Upper lobe of right lung (tissue), 1 donor: ENCODE results near the gene SLC39A7. TPM values are rescaled to one million over a fixed set of nuclear protein-coding genes. Genes with fewer than 3 reads are reported as not detected.

Source experiments
- ATAC-seq: fragments of 200-7000 bp; cut with Tn5 transposase; one replicate; pipeline ENCODE4 v1.9.1; 2020; ENCODE audit warnings: mild to moderate bottlenecking, moderate library complexity
- DNase-seq: peaks from one replicate; pipeline ENCODE4 v3.0.0-alpha.2; 2020
- H3K27ac ChIP-seq: fragments of 200-600 bp; one replicate; pipeline ENCODE4 v1.8.0; 2022
- H3K27me3 ChIP-seq: fragments of 200-600 bp; one replicate; pipeline ENCODE4 v1.8.0; 2022; ENCODE audit warnings: mild to moderate bottlenecking
- H3K36me3 ChIP-seq: fragments of 200-600 bp; one replicate; pipeline ENCODE4 v1.8.0; 2022
- H3K4me1 ChIP-seq: fragments of 200-600 bp; one replicate; pipeline ENCODE4 v1.8.0; 2022
- H3K4me3 ChIP-seq: fragments of 200-600 bp; one replicate; pipeline ENCODE4 v1.8.0; 2022; ENCODE audit warnings: mild to moderate bottlenecking
- H3K9me3 ChIP-seq: fragments of 200-600 bp; one replicate; pipeline ENCODE4 v1.8.0; 2022
- CTCF ChIP-seq: fragments of 200-600 bp; IDR thresholded peaks from one replicate; pipeline ENCODE4 v1.8.0; 2022; ENCODE audit warnings: antibody characterized with exemption
- intact Hi-C: fragments of 100-400 bp; cut with DNase I; formaldehyde crosslinking; loops from one replicate; pipeline ENCODE4 v1.11.0; 2022
- total RNA-seq: library from RNA; stranded (reverse); fragmentation: NEBNext Ultra II Directional; extraction: Animal tissue kit (Norgen Biotek cat#: 25700); gene quantifications from one replicate; pipeline ENCODE4 v1.2.1, GENCODE V29; 2021
- donor health status: DM: no; HTN: yes; CAD: no; lungs with severe emphysema.

SLC39A7 gene
- total RNA-seq, 1 donor from 2014 or later: 89.1 TPM

GRCh38 chr6:33185190-33185589 lies 15.5 kb upstream of the SLC39A7 start:
- no peak for TF ChIP-seq CTCF
- no peaks in the 10 kb centered on the region for H3K9me3 ChIP-seq
- H3K4me1 ChIP-seq: no peaks in the 10 kb centered on the region
- DNase-seq (no peak), ATAC-seq (no peak)
- intact Hi-C loops: no loop called here
- no peak overlapping the region for H3K27ac ChIP-seq
- no peak overlapping the region for H3K4me3 ChIP-seq
- H3K36me3 ChIP-seq: no peaks in the 10 kb centered on the region
- H3K27me3 ChIP-seq: no peaks in the 10 kb centered on the region

- DNase-seq: no peak
- TF ChIP-seq CTCF: no peak
- no peaks in the 10 kb centered on the region for H3K4me1 ChIP-seq
- intact Hi-C loops: no loop called here
- no peak overlapping the region for H3K4me3 ChIP-seq
- no peak overlapping the region for H3K27ac ChIP-seq
- no peak for ATAC-seq
- H3K9me3 ChIP-seq: no peaks in the 10 kb centered on the region
- no peaks in the 10 kb centered on the region for H3K36me3 ChIP-seq
- peaks cover 3% of the 10 kb centered on the region for H3K27me3 ChIP-seq
Measured at GRCh38 chr6:33185654-33186187, 14.9 kb upstream of the SLC39A7 start.

- Histone ChIP-seq H3K9me3 (no peaks in the 10 kb centered on the region), H3K4me1 (peaks cover 10% of the 10 kb centered on the region), H3K4me3 (no peak overlapping the region), H3K36me3 (no peaks in the 10 kb centered on the region), H3K27ac (no peak overlapping the region), H3K27me3 (peaks cover 19% of the 10 kb centered on the region)
- no peak for TF ChIP-seq CTCF
- ATAC-seq (no peak), DNase-seq (no peak)
- intact Hi-C loops: no loop called here
Measured at GRCh38 chr6:33187809-33188208, 12.9 kb upstream of the SLC39A7 start.

GRCh38 chr6:33189164-33189563 lies 11.5 kb upstream of the SLC39A7 start:
- peaks cover 12% of the 10 kb centered on the region for H3K4me1 ChIP-seq
- H3K36me3 ChIP-seq: peaks cover 2% of the 10 kb centered on the region
- H3K9me3 ChIP-seq: no peaks in the 10 kb centered on the region
- intact Hi-C loops: no loop called here
- no peak for TF ChIP-seq CTCF
- no peak overlapping the region for H3K4me3 ChIP-seq
- no peak for ATAC-seq
- peaks cover 19% of the 10 kb centered on the region for H3K27me3 ChIP-seq
- H3K27ac ChIP-seq: no peak overlapping the region
- DNase-seq: no peak

GRCh38 chr6:33189625-33190448 lies 10.8 kb upstream of the SLC39A7 start:
- H3K27me3 ChIP-seq: peaks cover 19% of the 10 kb centered on the region
- DNase-seq (no peak), ATAC-seq (no peak)
- no peaks in the 10 kb centered on the region for H3K9me3 ChIP-seq
- H3K4me1 ChIP-seq: peaks cover 12% of the 10 kb centered on the region
- no peak overlapping the region for H3K4me3 ChIP-seq
- H3K36me3 ChIP-seq: peaks cover 9% of the 10 kb centered on the region
- no peak for TF ChIP-seq CTCF
- no peak overlapping the region for H3K27ac ChIP-seq
- intact Hi-C loops: no loop called here
